Measurements from ENCODE around the gene C2orf80.

DNA sequence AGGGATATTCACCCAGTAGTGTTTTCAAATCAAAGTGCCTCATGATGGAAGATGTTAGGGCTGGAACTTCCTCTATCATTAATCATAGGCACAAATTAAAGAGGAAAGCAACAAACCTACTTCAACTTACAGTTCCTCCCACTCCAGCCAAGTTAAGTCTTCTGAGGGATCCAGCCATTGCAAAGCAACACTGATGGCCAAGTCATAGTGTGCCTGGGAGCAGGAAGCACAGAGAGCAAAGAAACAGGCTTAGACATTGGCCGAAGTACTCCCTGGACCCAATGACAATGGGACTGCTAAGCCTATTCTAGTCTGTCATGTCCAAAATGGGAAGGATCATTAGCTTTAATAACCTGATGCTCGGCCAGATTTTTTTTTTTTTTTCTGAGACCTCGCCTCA, 7.0 kb downstream of the C2orf80 start:
- TF ChIP-seq, protein P1, sequence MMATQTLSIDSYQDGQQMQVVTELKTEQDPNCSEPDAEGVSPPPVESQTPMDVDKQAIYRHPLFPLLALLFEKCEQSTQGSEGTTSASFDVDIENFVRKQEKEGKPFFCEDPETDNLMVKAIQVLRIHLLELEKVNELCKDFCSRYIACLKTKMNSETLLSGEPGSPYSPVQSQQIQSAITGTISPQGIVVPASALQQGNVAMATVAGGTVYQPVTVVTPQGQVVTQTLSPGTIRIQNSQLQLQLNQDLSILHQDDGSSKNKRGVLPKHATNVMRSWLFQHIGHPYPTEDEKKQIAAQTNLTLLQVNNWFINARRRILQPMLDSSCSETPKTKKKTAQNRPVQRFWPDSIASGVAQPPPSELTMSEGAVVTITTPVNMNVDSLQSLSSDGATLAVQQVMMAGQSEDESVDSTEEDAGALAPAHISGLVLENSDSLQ (IDR thresholded peaks at IDR 0.05) = no peak
- TF ChIP-seq SUZ12 (IDR thresholded peaks at IDR 0.05) = no peak
- TF ChIP-seq NFRKB (IDR thresholded peaks at IDR 0.05) = no peak
- no peak for TF ChIP-seq BHLHE40 (IDR thresholded peaks at IDR 0.05; ENCODE audit: borderline replicate concordance)

Measured in HEK293T (cell line).